ENCODE results near the gene SLIT3. TPM values are rescaled to one million over a fixed set of nuclear protein-coding genes. Genes with fewer than 3 reads are reported as not detected.

The SLIT3 gene
- total RNA-seq, 2 experiments from 2014 or later = 0.30 to 0.43 TPM

GRCh38 chr5:169318556-169318955, 17.6 kb upstream of the SLIT3 start:
- CTCF ChIA-PET = no interaction called here
- no peaks in the 10 kb centered on the region for H3K36me3 Mint-ChIP-seq (ENCODE audit: low read depth)
- intact Hi-C loops (cut with micrococcal nuclease) = no loop called here
- H3K4me3 Mint-ChIP-seq = no peak overlapping the region
- peaks cover 8% of the 10 kb centered on the region for H3K27me3 Mint-ChIP-seq (ENCODE audit: low read depth)
- no peaks in the 10 kb centered on the region for H3K9me3 Mint-ChIP-seq
- H3K4me1 Mint-ChIP-seq (ENCODE audit: low read depth) = no peaks in the 10 kb centered on the region
- no peak overlapping the region for H3K27ac Mint-ChIP-seq
- DNase-seq = no peak

GRCh38 chr5:169307646-169308045, 6.7 kb upstream of the SLIT3 start:
- Mint-ChIP-seq H3K36me3 (ENCODE audit: low read depth) (no peaks in the 10 kb centered on the region), H3K27ac (no peak overlapping the region), H3K27me3 (ENCODE audit: low read depth) (peaks cover 29% of the 10 kb centered on the region), H3K4me3 (no peak overlapping the region), H3K9me3 (no peaks in the 10 kb centered on the region), H3K4me1 (ENCODE audit: low read depth) (peaks cover under 1% of the 10 kb centered on the region)
- intact Hi-C loops (cut with micrococcal nuclease) = no loop called here
- CTCF ChIA-PET = no interaction called here
- DNase-seq = no peak

DNA sequence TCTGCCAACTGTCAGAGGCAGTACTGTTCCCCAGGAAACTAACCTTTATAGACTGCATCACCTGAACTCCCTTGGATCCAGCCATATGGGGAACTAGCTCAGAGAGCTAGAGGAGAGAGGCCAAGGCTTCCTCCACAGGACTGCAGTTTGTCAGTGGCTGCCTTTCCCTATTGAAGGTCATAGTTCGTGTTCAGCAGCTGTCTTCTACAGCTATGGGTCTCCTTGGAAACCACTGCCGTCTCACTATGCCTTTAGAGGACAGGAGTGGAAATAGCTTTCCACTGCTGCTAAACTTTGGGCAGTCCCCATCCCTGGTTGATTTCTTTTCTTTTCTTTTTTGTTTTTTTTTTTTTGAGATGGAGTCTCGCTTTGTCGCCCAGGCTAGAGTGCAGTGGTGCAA, 4.4 kb upstream of the SLIT3 start:
- no peak for DNase-seq
- H3K9me3 Mint-ChIP-seq = no peaks in the 10 kb centered on the region
- no peak overlapping the region for H3K27ac Mint-ChIP-seq
- CTCF ChIA-PET = interaction anchor here (1.4 kb wide), 1 partner anchor 318 kb away, joined by 3 read pairs; no protein-coding TSS in a partner anchor
- H3K27me3 Mint-ChIP-seq (ENCODE audit: low read depth) = peaks cover 32% of the 10 kb centered on the region
- H3K4me1 Mint-ChIP-seq (ENCODE audit: low read depth) = peaks cover 14% of the 10 kb centered on the region
- H3K4me3 Mint-ChIP-seq = no peak overlapping the region
- no peaks in the 10 kb centered on the region for H3K36me3 Mint-ChIP-seq (ENCODE audit: low read depth)
- intact Hi-C loops (cut with micrococcal nuclease) = no loop called here

- no peak overlapping the region for H3K27ac Mint-ChIP-seq
- no peaks in the 10 kb centered on the region for H3K36me3 Mint-ChIP-seq (ENCODE audit: low read depth)
- no peak for DNase-seq
- no peak overlapping the region for H3K4me3 Mint-ChIP-seq
- H3K9me3 Mint-ChIP-seq = no peaks in the 10 kb centered on the region
- CTCF ChIA-PET = no interaction called here
- peaks cover 43% of the 10 kb centered on the region for H3K27me3 Mint-ChIP-seq (ENCODE audit: low read depth)
- H3K4me1 Mint-ChIP-seq (ENCODE audit: low read depth) = peaks cover 14% of the 10 kb centered on the region
- intact Hi-C loops (cut with micrococcal nuclease) = no loop called here
These were observed 3.2 kb upstream of the SLIT3 start for GRCh38 chr5:169304175-169304574.

DNA sequence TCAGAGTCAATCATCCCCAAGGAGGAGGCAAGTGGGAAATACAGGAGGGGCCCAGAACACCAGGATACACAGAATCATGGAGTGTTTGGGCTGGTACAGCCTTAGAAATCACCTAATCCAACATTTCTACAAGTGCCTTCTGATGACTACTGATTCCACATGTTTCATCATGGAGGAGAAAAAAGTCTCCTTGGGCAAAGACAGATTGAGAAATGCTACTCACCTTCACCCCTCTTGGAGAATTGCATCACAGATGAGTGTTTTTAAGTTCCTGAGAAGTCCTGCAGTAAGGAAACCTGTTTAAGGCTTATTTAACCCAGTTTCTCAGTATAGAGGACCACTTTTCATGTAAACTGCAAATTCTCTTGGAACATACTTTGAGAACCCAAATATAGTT, 2.2 kb upstream of the SLIT3 start:
- Mint-ChIP-seq H3K9me3 (no peaks in the 10 kb centered on the region), H3K27me3 (ENCODE audit: low read depth) (peaks cover 51% of the 10 kb centered on the region), H3K27ac (no peak overlapping the region), H3K36me3 (ENCODE audit: low read depth) (no peaks in the 10 kb centered on the region), H3K4me3 (no peak overlapping the region), H3K4me1 (ENCODE audit: low read depth) (peaks cover 14% of the 10 kb centered on the region)
- DNase-seq = no peak
- CTCF ChIA-PET = interaction anchor here (0.9 to 1.1 kb wide), 3 partner anchors 9 to 623 kb away, joined by 3 to 5 read pairs (median 4); no protein-coding TSS in a partner anchor
- intact Hi-C loops (cut with micrococcal nuclease) = loop anchor here (2.0 kb wide), 1 partner anchor 596 kb away; no protein-coding TSS in a partner anchor

GRCh38 chr5:169302491-169303118, 1.7 kb upstream of the SLIT3 start:
- CTCF ChIA-PET = interaction anchor here (0.6 to 1.1 kb wide), 4 partner anchors 106 to 623 kb away, joined by 3 to 5 read pairs (median 4); no protein-coding TSS in a partner anchor
- DNase-seq = peak; percentile 79
- H3K27ac Mint-ChIP-seq = no peak overlapping the region
- H3K4me1 Mint-ChIP-seq (ENCODE audit: low read depth) = peaks cover 14% of the 10 kb centered on the region
- intact Hi-C loops (cut with micrococcal nuclease) = loop anchor here (1.0 to 2.0 kb wide), 5 partner anchors 279 to 623 kb away; no protein-coding TSS in a partner anchor
- H3K9me3 Mint-ChIP-seq = no peaks in the 10 kb centered on the region
- H3K36me3 Mint-ChIP-seq (ENCODE audit: low read depth) = no peaks in the 10 kb centered on the region
- H3K27me3 Mint-ChIP-seq (ENCODE audit: low read depth) = peaks cover 51% of the 10 kb centered on the region
- H3K4me3 Mint-ChIP-seq = no peak overlapping the region

DNA sequence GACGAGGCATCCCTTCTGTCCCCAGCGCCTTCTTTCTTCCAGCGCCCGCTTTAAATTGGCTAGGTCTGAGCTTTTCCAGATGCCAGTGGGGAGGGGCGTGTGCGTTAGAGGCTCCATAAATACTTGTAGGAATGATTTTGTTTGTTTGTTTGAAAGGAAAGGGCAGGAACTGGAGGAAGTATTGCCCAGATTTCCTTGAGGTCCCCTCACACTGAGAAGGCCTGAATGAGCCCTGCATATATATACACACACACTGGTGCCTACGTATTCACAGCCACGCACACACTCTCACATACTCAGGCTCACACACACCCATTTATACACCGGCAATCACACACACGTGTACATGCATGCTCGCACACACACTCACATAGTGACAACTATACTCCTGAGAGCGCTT, 1.0 kb upstream of the SLIT3 start:
- Mint-ChIP-seq H3K9me3 (no peaks in the 10 kb centered on the region), H3K4me1 (ENCODE audit: low read depth) (peaks cover 14% of the 10 kb centered on the region), H3K4me3 (no peak overlapping the region), H3K36me3 (ENCODE audit: low read depth) (no peaks in the 10 kb centered on the region), H3K27ac (no peak overlapping the region), H3K27me3 (ENCODE audit: low read depth) (peaks cover 51% of the 10 kb centered on the region)
- CTCF ChIA-PET = interaction anchor here (0.6 to 1.1 kb wide), 4 partner anchors 105 to 622 kb away, joined by 3 to 5 read pairs (median 4); no protein-coding TSS in a partner anchor
- no peak for DNase-seq
- intact Hi-C loops (cut with micrococcal nuclease) = loop anchor here (1.0 to 2.0 kb wide), 5 partner anchors 279 to 623 kb away; no protein-coding TSS in a partner anchor

DNA sequence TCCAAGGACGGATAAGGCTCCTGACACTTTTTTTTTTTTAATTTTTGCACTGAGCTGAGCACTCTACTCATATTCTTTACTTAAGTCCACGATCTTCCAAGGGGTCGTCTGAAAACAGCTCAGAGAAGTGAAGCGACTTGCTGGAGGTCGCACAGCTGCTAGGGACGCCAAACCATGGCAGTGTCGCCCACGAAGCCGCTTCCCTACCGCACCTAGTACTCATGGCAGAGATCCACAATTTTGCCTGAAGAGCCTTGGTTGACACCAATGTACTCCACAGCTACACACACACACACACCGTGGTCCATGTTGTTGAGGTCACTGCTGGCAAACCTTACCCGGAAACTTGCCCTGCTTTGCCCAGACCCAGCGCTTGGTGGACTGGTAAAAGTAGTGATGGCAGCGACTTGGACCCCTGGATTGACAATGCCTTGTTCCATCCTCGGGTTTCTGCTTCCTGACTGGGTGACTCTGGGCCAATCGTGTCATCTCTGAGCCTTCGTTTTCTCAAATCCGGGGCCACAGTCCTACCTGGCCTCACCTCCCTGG, 521 bp upstream of the SLIT3 start:
- Mint-ChIP-seq H3K36me3 (ENCODE audit: low read depth) (no peaks in the 10 kb centered on the region), H3K4me1 (ENCODE audit: low read depth) (peaks cover 14% of the 10 kb centered on the region), H3K4me3 (no peak overlapping the region), H3K27me3 (ENCODE audit: low read depth) (peaks cover 51% of the 10 kb centered on the region), H3K9me3 (no peaks in the 10 kb centered on the region), H3K27ac (no peak overlapping the region)
- no peak for DNase-seq
- CTCF ChIA-PET = interaction anchor here (0.7 kb wide), 2 partner anchors 238 to 691 kb away, joined by 3 read pairs; no protein-coding TSS in a partner anchor
- intact Hi-C loops (cut with micrococcal nuclease) = no loop called here

DNA sequence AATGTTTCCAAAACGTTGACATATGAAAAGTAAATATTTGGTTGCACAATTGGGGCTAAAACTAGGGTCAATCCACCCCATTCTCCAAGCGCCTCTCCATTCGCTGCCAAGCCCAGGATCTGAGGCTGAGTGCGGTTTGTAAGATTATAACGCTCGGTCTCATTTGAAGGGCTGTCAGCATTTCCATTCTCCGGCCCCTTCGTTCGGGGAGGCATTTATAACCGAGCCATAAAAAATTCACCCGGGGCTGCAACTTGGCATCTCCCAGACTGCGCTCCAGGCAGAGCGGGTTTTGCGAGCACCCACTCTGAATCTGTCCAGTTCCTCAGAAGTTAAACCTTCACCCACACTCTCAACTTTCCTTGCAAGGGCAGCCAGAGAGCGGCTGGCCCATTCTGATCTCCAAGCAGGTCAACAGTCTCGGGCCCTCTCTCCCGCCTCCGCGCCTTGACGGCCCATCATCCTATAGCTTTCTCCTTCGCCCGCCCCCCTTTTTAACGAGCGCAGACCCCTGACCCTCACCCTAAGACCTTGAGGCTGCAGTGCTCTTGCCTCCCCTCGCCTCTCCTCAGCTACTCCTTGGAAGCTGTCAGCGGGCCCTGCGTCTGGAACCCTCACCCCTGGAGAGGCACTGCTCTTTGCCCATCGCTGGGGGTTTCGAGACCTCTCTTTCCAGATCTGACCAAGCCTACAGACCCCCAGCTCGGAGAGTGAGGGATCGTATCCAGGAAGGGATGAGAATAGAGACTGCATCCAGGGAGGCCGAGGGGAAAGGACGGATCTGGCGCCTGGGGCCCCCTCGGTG, 1.1 kb downstream of the SLIT3 start:
- H3K27ac Mint-ChIP-seq = no peak overlapping the region
- no peaks in the 10 kb centered on the region for H3K36me3 Mint-ChIP-seq (ENCODE audit: low read depth)
- no peak for DNase-seq
- no peaks in the 10 kb centered on the region for H3K9me3 Mint-ChIP-seq
- peaks cover 49% of the 10 kb centered on the region for H3K27me3 Mint-ChIP-seq (ENCODE audit: low read depth)
- H3K4me1 Mint-ChIP-seq (ENCODE audit: low read depth) = peaks cover 14% of the 10 kb centered on the region
- CTCF ChIA-PET = interaction anchor here (0.6 kb wide), 1 partner anchor 505 kb away, joined by 3 read pairs; no protein-coding TSS in a partner anchor
- intact Hi-C loops (cut with micrococcal nuclease) = no loop called here
- no peak overlapping the region for H3K4me3 Mint-ChIP-seq

GRCh38 chr5:169299191-169299662, 1.7 kb downstream of the SLIT3 start:
- no peaks in the 10 kb centered on the region for H3K9me3 Mint-ChIP-seq
- no peaks in the 10 kb centered on the region for H3K36me3 Mint-ChIP-seq (ENCODE audit: low read depth)
- no peak for DNase-seq
- peaks cover 14% of the 10 kb centered on the region for H3K4me1 Mint-ChIP-seq (ENCODE audit: low read depth)
- CTCF ChIA-PET = no interaction called here
- no peak overlapping the region for H3K27ac Mint-ChIP-seq
- H3K27me3 Mint-ChIP-seq (ENCODE audit: low read depth) = peaks cover 44% of the 10 kb centered on the region
- no peak overlapping the region for H3K4me3 Mint-ChIP-seq
- intact Hi-C loops (cut with micrococcal nuclease) = no loop called here

- peaks cover 36% of the 10 kb centered on the region for H3K27me3 Mint-ChIP-seq (ENCODE audit: low read depth)
- H3K9me3 Mint-ChIP-seq = no peaks in the 10 kb centered on the region
- CTCF ChIA-PET = no interaction called here
- intact Hi-C loops (cut with micrococcal nuclease) = no loop called here
- peaks cover 14% of the 10 kb centered on the region for H3K4me1 Mint-ChIP-seq (ENCODE audit: low read depth)
- DNase-seq = no peak
- no peak overlapping the region for H3K27ac Mint-ChIP-seq
- no peaks in the 10 kb centered on the region for H3K36me3 Mint-ChIP-seq (ENCODE audit: low read depth)
- H3K4me3 Mint-ChIP-seq = no peak overlapping the region
These were observed 2.7 kb downstream of the SLIT3 start for GRCh38 chr5:169298193-169298592.

- no peak overlapping the region for H3K4me3 Mint-ChIP-seq
- H3K36me3 Mint-ChIP-seq (ENCODE audit: low read depth) = no peaks in the 10 kb centered on the region
- peaks cover 3% of the 10 kb centered on the region for H3K4me1 Mint-ChIP-seq (ENCODE audit: low read depth)
- CTCF ChIA-PET = no interaction called here
- H3K27me3 Mint-ChIP-seq (ENCODE audit: low read depth) = peaks cover 26% of the 10 kb centered on the region
- no peak for DNase-seq
- H3K27ac Mint-ChIP-seq = no peak overlapping the region
- intact Hi-C loops (cut with micrococcal nuclease) = no loop called here
- no peaks in the 10 kb centered on the region for H3K9me3 Mint-ChIP-seq
These were observed 4.4 kb downstream of the SLIT3 start for GRCh38 chr5:169296419-169297143.

Data from activated naive CD4-positive, alpha-beta T cell treated with anti-CD3 and anti-CD28 coated beads for 36 hours (primary cell).